ENCODE results near the gene SUCO. TPM values are rescaled to one million over a fixed set of nuclear protein-coding genes. Genes with fewer than 3 reads are reported as not detected.

SUCO gene
- total RNA-seq, 2 experiments from 2014 or later: 22.9 to 42.3 TPM

DNA sequence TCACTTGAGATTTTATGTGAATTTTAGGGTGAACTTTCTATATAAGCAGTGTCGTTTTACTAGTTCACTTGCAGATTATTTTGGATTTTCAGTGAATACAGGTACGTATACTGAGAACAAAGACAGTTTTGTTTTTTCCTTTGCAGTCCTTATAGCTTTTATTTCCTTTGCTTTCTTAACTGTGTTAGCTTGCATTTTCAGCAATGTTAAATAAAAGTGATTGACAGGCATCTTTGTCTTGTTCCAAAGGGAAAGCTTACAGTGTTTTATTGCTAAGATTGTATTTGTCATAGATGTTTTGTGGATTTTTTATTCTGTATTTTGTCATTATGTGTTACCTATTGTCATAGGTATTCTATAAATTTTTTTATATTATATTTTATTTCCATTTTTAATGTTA is 72.7 kb downstream of the SUCO start:
- Histone ChIP-seq H3K4me3 (ENCODE audit: low read depth, low read length, poor library complexity, severe bottlenecking) (no peak overlapping the region), H3K36me3 (ENCODE audit: insufficient read depth, low read length) (peaks cover 66% of the 10 kb centered on the region), H3K27ac (ENCODE audit: low read depth, low read length, poor library complexity, severe bottlenecking) (no peak overlapping the region), H4K20me1 (ENCODE audit: insufficient read depth, low read length) (no peaks in the 10 kb centered on the region), H3K9me2 (ENCODE audit: insufficient read depth, low read length) (no peaks in the 10 kb centered on the region), H3K79me2 (ENCODE audit: insufficient read depth, low read depth, low read length) (no peaks in the 10 kb centered on the region), H3K9me3 (ENCODE audit: low read length) (no peaks in the 10 kb centered on the region), H2AFZ (ENCODE audit: low read length) (no peak overlapping the region), H3K4me1 (ENCODE audit: insufficient read depth, low read length, poor library complexity, severe bottlenecking) (no peaks in the 10 kb centered on the region), H3K4me2 (ENCODE audit: low read length) (no peak overlapping the region)
- intact Hi-C loops (cut with micrococcal nuclease; ENCODE audit: unreplicated experiment): loop anchor here (5.0 to 10.0 kb wide), 2 partner anchors 112 to 151 kb away; no protein-coding TSS in a partner anchor
- no peak for TF ChIP-seq EZH2phosphoT487 (IDR thresholded peaks at IDR 0.05; ENCODE audit: borderline replicate concordance, low read depth, low read length)
- TF ChIP-seq, protein P1, sequence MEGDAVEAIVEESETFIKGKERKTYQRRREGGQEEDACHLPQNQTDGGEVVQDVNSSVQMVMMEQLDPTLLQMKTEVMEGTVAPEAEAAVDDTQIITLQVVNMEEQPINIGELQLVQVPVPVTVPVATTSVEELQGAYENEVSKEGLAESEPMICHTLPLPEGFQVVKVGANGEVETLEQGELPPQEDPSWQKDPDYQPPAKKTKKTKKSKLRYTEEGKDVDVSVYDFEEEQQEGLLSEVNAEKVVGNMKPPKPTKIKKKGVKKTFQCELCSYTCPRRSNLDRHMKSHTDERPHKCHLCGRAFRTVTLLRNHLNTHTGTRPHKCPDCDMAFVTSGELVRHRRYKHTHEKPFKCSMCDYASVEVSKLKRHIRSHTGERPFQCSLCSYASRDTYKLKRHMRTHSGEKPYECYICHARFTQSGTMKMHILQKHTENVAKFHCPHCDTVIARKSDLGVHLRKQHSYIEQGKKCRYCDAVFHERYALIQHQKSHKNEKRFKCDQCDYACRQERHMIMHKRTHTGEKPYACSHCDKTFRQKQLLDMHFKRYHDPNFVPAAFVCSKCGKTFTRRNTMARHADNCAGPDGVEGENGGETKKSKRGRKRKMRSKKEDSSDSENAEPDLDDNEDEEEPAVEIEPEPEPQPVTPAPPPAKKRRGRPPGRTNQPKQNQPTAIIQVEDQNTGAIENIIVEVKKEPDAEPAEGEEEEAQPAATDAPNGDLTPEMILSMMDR (conservative IDR thresholded peaks at IDR 0.05; ENCODE audit: low read length): no peak
- ChIA-PET POLR2A (interaction anchor here (1.1 kb wide), 1 partner anchor 21 kb away, joined by 4 read pairs; no protein-coding TSS in a partner anchor), CTCF (ENCODE audit: unreplicated experiment) (no interaction called here)
- DNase-seq (ENCODE audit: low spot score): no peak
- no TSS peak for BruUV-seq (replicated peaks)

- CTCF ChIA-PET (ENCODE audit: unreplicated experiment): no interaction called here
- Histone ChIP-seq H3K79me2 (ENCODE audit: insufficient read depth, low read depth, low read length) (no peaks in the 10 kb centered on the region), H3K36me3 (ENCODE audit: insufficient read depth, low read length) (peaks cover 64% of the 10 kb centered on the region), H3K4me3 (ENCODE audit: low read depth, low read length, poor library complexity, severe bottlenecking) (no peak overlapping the region), H3K9me3 (ENCODE audit: low read length) (no peaks in the 10 kb centered on the region), H3K9me2 (ENCODE audit: insufficient read depth, low read length) (no peaks in the 10 kb centered on the region), H2AFZ (ENCODE audit: low read length) (no peak overlapping the region), H4K20me1 (ENCODE audit: insufficient read depth, low read length) (no peaks in the 10 kb centered on the region), H3K4me2 (ENCODE audit: low read length) (no peak overlapping the region), H3K27ac (ENCODE audit: low read depth, low read length, poor library complexity, severe bottlenecking) (no peak overlapping the region), H3K4me1 (ENCODE audit: insufficient read depth, low read length, poor library complexity, severe bottlenecking) (no peaks in the 10 kb centered on the region)
- intact Hi-C loops (cut with micrococcal nuclease; ENCODE audit: unreplicated experiment): loop anchor here (5.0 to 10.0 kb wide), 2 partner anchors 110 to 152 kb away; no protein-coding TSS in a partner anchor
- POLR2A ChIA-PET: interaction anchor here (0.5 to 1.8 kb wide), 5 partner anchors 9 to 1239 kb away, joined by 3 to 6 read pairs (median 4); no protein-coding TSS in a partner anchor
- DNase-seq (ENCODE audit: low spot score): no peak
- TF ChIP-seq, protein P1 (conservative IDR thresholded peaks at IDR 0.05; ENCODE audit: low read length): no peak
- no peak for TF ChIP-seq EZH2phosphoT487 (IDR thresholded peaks at IDR 0.05; ENCODE audit: borderline replicate concordance, low read depth, low read length)
- BruUV-seq (replicated peaks): no TSS peak
Measured at GRCh38 chr1:172607145-172607544, 74.2 kb downstream of the SUCO start.

- BruUV-seq (replicated peaks): no TSS peak
- H3K79me2 ChIP-seq (ENCODE audit: insufficient read depth, low read depth, low read length): no peaks in the 10 kb centered on the region
- no peak overlapping the region for H2AFZ ChIP-seq (ENCODE audit: low read length)
- no peak overlapping the region for H3K4me3 ChIP-seq (ENCODE audit: low read depth, low read length, poor library complexity, severe bottlenecking)
- POLR2A ChIA-PET: interaction anchor here (0.6 to 1.8 kb wide), 3 partner anchors 10 to 642 kb away, joined by 3 to 6 read pairs (median 5); no protein-coding TSS in a partner anchor
- H3K27ac ChIP-seq (ENCODE audit: low read depth, low read length, poor library complexity, severe bottlenecking): no peak overlapping the region
- intact Hi-C loops (cut with micrococcal nuclease; ENCODE audit: unreplicated experiment): loop anchor here (5.0 to 10.0 kb wide), 2 partner anchors 109 to 153 kb away; no protein-coding TSS in a partner anchor
- H3K9me2 ChIP-seq (ENCODE audit: insufficient read depth, low read length): no peaks in the 10 kb centered on the region
- TF ChIP-seq, protein P1 (conservative IDR thresholded peaks at IDR 0.05; ENCODE audit: low read length): no peak
- TF ChIP-seq EZH2phosphoT487 (IDR thresholded peaks at IDR 0.05; ENCODE audit: borderline replicate concordance, low read depth, low read length): no peak
- peaks cover 55% of the 10 kb centered on the region for H3K36me3 ChIP-seq (ENCODE audit: insufficient read depth, low read length)
- CTCF ChIA-PET (ENCODE audit: unreplicated experiment): no interaction called here
- no peaks in the 10 kb centered on the region for H3K4me1 ChIP-seq (ENCODE audit: insufficient read depth, low read length, poor library complexity, severe bottlenecking)
- no peak for DNase-seq (ENCODE audit: low spot score)
- H3K4me2 ChIP-seq (ENCODE audit: low read length): no peak overlapping the region
- H3K9me3 ChIP-seq (ENCODE audit: low read length): no peaks in the 10 kb centered on the region
- no peaks in the 10 kb centered on the region for H4K20me1 ChIP-seq (ENCODE audit: insufficient read depth, low read length)
Measured at GRCh38 chr1:172608098-172608601, 75.2 kb downstream of the SUCO start.

Data from OCI-LY7 (cell line).